ENCODE measurements around the gene PPP1R16B.

DNA sequence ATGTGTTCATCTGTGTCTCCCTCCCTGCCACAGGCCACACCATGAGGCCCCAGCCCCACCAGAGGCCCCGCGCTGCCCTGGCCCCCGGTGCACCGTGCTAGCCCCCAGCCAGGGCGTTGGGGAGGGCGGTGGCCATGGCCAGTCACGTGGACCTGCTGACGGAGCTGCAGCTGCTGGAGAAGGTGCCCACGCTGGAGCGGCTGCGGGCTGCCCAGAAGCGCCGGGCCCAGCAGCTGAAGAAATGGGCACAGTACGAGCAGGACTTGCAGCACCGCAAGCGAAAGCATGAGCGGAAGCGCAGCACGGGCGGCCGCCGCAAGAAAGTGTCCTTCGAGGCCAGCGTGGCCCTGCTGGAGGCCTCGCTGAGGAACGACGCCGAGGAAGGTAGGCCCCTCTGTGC, 30.3 kb downstream of the PPP1R16B start:
- TF ChIP-seq, protein P1, sequence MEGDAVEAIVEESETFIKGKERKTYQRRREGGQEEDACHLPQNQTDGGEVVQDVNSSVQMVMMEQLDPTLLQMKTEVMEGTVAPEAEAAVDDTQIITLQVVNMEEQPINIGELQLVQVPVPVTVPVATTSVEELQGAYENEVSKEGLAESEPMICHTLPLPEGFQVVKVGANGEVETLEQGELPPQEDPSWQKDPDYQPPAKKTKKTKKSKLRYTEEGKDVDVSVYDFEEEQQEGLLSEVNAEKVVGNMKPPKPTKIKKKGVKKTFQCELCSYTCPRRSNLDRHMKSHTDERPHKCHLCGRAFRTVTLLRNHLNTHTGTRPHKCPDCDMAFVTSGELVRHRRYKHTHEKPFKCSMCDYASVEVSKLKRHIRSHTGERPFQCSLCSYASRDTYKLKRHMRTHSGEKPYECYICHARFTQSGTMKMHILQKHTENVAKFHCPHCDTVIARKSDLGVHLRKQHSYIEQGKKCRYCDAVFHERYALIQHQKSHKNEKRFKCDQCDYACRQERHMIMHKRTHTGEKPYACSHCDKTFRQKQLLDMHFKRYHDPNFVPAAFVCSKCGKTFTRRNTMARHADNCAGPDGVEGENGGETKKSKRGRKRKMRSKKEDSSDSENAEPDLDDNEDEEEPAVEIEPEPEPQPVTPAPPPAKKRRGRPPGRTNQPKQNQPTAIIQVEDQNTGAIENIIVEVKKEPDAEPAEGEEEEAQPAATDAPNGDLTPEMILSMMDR (IDR thresholded peaks at IDR 0.05; ENCODE audit: poor library complexity, severe bottlenecking) = no peak
- TF ChIP-seq TAF1 (IDR thresholded peaks at IDR 0.05; ENCODE audit: low read depth) (no peak), EZH2 (IDR thresholded peaks at IDR 0.05; ENCODE audit: borderline replicate concordance, insufficient read depth, low read length, poor library complexity, severe bottlenecking) (no peak)
- TF ChIP-seq, protein P2, sequence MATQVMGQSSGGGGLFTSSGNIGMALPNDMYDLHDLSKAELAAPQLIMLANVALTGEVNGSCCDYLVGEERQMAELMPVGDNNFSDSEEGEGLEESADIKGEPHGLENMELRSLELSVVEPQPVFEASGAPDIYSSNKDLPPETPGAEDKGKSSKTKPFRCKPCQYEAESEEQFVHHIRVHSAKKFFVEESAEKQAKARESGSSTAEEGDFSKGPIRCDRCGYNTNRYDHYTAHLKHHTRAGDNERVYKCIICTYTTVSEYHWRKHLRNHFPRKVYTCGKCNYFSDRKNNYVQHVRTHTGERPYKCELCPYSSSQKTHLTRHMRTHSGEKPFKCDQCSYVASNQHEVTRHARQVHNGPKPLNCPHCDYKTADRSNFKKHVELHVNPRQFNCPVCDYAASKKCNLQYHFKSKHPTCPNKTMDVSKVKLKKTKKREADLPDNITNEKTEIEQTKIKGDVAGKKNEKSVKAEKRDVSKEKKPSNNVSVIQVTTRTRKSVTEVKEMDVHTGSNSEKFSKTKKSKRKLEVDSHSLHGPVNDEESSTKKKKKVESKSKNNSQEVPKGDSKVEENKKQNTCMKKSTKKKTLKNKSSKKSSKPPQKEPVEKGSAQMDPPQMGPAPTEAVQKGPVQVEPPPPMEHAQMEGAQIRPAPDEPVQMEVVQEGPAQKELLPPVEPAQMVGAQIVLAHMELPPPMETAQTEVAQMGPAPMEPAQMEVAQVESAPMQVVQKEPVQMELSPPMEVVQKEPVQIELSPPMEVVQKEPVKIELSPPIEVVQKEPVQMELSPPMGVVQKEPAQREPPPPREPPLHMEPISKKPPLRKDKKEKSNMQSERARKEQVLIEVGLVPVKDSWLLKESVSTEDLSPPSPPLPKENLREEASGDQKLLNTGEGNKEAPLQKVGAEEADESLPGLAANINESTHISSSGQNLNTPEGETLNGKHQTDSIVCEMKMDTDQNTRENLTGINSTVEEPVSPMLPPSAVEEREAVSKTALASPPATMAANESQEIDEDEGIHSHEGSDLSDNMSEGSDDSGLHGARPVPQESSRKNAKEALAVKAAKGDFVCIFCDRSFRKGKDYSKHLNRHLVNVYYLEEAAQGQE (IDR thresholded peaks at IDR 0.05; ENCODE audit: borderline replicate concordance) = no peak
